Stimulated activated CD8-positive, alpha-beta memory T cell treated with anti-CD3 and anti-CD28 coated beads, Interleukin-4, amount 100 ng/mL, for 1 hour (primary cell): ENCODE measurements around the gene PDZD7.
"Not testable (repeated sequence)": the region's sequence is repeated elsewhere in the genome, so short reads cannot be mapped to it uniquely, and the experiment has no call there.

Source experiments
- DNase-seq, 2 donors: peaks; one replicate each; pipeline ENCODE4 v3.0.0-alpha.2; 2020; ENCODE audit warnings: low read depth in 2 of 2, low spot score in 1 of 2

Gene PDZD7

DNA sequence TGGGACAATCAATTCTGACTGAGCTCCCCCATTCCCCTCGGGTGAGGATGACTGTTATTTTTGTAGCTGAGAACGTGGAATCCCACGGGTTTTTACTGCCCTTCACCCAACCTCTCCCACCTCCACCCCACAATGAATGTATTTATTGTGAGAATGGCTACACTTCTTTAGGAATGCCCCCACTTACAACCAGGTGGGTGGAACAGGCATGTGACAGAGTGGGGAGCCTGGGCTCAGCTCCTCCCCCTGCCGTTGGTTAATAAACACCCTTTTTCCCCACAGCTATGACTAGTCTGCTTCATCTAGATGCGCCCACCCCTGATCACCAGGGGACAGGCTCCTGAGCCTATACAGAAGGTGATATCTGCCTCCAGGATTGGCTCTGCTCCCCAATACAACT lies 45.6 kb downstream of the PDZD7 start:
- DNase-seq, result no peak

DNA sequence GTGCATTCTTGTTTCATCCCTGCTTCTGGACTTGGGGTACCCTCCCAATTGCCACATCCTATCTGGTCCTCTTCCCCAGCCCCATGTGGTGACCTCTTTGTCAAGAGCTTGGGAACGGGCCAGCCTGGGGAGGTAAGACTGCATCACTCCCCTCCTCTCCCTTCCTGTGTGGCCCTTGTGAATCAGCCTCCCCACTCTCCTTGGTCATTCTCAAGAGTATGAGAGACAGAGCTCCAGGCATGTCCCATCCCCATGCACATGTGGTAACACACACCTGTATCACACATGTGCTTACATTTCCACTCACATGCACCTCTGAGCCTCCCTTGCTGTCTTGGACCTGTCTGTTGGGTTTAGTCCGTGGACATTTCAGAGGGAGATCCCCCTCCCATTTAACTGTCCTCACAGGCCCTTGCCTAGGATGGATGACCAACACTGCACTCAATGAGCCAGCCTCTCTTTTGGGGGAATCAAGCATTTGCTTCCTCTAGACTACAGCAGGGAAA lies 46.2 kb downstream of the PDZD7 start:
- no peak for DNase-seq

DNA sequence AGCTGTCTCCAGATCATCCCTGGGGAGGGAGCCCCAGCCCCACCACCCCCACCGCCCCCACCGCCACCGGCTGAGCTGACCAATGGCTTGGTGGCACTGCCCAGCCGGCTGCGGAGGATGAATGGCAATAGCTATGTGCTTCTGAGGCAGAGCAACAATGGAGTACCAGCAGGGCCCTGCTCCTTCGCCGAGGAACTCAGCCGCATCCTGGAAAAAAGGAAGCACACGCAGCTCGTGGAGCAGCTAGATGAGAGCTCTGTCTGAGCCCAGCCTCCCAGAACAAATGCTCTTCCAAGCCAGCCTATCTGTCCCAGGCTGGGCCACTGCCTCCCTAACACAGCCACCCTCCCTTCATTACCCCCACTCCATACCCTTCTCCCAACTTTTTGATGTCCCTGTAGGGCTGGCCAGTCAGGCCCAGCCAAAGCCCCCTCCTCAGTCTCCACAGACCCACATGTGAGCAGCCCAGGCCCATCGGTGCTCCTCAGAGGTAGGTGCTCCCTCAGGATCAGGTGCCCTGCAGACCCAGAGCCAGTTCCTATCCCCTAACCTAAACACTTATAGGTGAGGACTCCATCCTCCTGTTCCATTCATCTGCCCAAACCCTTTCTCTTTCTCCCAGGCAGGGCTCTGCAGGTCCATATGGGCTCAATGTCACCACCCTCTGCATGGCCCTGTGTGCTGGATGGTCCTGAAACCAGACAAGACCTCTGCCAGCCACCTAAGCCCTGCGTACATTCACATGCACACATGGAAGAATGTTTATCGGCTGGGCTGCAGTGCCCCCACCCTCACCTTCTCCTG lies 46.9 kb downstream of the PDZD7 start:
- DNase-seq, result no peak

DNA sequence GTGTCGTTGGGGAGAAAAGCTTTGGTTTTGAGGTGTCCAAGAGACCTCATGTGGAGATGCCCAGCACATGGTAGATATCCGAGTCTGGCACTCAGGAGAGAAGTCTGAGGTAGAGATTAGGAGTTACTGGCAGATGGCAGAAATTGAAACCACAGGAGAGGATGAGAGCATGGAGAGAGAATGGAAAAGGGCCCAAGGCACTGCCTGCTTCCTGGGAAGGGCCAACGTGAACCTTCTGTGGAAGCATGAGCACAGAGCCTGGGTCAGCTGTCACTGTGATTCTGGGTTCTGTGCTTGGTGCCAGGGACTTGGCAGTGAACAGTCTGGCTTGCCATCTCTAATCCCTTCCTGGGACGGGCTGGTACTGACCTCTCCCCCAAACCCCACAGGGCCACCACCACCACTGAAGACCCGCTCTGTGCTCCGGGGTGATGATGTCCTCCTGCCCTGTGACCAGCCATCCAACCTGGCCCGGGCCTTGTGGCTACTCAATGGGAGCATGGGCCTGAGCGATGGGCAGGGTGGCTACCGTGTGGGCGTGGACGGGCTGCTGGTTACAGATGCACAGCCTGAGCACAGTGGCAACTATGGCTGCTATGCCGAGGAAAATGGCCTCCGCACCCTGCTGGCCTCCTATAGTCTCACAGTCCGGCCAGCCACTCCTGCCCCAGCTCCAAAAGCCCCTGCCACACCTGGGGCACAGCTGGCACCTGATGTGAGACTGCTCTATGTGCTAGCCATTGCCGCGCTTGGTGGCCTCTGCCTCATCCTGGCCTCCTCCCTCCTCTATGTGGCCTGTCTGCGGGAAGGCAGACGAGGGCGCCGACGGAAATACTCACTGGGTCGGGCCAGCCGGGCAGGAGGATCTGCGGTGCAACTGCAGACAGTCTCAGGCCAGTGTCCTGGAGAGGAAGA lies 47.8 kb downstream of the PDZD7 start:
- DNase-seq, result no peak

DNA sequence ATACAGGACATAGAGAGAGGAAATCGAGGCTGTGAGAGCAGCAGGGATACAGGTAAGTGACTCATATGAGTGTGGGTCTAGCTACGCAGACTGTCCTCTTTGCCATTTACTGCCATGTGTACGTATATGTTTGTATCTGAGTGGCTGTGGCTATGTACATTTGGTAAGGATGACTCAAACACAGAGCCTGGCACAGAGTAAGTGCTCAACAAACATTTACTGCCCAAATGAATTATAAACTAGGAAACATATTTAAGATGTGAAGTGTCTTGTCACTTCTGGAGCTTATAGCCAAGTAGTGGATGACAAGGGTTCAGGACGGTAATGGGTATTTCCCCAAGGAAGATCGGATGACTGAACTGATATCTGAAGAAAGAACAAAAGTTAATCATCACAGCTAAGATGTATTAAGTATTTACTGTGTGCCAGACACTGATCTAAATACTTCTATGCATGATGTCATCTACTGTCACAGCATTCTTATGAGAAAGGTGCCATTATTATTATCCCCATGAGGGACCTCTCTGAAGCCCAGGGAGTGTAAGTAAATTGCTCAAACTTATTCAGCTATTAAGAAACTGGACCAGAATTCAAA lies 49.7 kb downstream of the PDZD7 start:
- no peak for DNase-seq

DNA sequence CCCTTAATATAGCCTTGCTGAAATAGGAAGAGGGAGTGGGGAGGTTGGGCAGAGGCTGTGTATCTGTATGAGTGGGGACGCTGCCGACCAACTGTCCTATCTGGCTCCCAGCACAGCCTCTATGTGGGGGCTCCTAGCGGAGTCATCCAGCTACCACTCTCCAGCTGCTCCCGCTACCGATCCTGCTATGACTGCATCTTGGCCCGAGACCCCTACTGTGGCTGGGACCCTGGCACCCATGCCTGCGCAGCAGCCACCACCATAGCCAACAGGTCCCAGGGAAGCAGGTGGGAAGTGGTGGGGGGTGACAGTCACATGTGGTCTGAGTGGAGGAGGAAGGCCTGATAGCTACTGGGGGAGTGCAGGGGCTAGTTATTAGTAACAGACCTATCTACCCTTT lies 50.2 kb downstream of the PDZD7 start:
- no peak for DNase-seq

DNA sequence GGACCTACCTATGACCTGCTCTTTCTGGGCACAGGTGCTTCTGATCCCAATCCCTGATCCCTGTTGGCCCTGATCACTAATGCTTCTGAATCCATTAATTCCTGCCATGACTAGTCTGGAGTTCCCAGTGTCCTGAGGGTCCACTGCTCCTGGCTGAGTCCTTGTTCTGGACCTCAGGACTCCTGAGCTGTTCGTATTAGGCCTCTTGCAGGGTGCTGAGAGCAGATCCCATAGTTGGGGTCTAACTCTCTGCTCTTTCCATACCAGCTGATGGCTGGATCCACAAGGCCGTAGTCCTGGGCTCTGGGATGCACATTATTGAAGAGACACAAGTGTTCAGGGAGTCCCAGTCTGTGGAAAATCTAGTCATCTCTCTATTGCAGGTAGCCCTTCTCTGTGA lies 50.6 kb downstream of the PDZD7 start:
- DNase-seq, result no peak

DNA sequence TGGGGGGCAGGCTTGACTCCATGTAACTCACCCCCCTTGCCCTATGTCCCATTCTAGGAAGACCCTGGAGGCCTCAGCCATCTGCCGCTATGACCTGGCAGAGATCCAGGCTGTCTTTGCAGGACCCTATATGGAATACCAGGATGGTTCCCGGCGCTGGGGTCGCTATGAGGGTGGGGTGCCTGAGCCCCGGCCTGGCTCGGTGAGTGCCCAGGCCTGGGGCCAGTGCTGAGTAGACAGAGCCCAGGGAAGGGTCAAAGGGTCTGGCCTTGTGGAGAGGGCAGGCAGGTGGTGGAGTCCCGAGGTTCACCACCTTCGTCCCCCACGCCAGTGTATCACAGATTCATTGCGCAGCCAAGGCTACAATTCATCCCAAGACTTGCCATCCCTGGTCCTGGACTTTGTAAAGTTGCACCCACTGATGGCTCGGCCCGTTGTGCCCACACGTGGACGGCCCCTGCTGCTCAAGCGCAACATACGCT lies 51.1 kb downstream of the PDZD7 start:
- DNase-seq, result no peak

DNA sequence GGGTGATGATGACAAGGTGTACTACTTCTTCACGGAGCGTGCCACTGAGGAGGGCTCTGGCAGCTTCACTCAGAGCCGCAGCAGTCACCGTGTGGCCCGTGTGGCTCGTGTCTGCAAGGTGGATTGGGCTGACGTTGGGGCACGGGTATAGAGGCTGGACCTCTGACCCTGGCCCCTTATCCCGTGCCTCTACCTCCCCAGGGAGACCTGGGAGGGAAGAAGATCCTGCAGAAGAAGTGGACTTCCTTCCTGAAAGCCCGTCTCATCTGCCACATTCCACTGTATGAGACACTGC lies 52.1 kb downstream of the PDZD7 start:
- DNase-seq, result no peak

DNA sequence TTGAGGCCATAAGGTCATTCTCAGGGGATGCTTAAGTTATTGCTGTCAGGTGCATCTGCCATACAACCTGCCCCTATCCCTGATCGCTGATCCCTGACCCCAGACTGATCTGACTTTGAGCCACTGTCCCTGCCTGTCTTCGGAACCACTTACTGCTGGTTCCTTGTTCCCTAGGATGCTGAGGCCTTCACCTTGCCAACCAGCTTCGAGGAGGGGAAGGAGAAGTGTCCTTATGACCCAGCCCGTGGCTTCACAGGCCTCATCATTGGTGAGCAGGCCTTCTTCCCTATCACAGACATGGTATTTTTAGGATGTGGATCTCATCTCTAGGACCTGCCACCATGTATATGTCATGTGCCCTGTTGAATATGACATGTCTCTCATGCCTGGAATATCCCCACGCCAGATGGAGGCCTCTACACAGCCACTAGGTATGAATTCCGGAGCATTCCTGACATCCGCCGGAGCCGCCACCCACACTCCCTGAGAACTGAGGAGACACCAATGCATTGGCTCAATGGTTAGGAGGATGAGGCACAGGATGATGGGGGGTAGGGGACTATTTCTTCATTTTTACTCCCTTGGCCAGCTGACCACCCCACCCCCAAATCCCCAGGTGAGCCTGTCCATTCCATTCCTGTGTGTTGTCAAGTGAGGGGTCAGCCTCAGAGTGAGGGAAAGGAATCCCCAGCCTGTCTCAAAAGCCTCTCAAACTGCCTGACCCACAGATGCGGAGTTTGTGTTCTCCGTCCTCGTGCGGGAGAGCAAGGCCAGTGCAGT lies 52.6 kb downstream of the PDZD7 start:
- DNase-seq, result no peak

DNA sequence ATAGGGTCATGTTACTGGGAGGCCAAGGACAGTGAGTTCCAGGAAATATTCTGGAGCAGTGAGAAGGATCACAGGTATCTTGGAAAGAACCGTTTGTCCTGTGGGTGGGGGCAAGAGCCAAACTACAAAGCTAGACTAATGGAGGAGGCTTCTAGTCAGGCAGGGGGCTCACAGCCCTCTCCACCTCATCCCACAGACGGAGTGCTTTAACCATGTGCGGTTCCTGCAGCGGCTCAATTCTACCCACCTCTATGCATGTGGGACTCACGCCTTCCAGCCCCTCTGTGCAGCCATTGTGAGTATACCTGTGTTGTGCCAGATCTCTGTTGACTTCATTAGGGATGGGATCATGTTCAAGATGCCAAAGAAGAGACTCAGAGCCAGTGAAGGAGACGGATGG lies 53.5 kb downstream of the PDZD7 start:
- no peak for DNase-seq

DNA sequence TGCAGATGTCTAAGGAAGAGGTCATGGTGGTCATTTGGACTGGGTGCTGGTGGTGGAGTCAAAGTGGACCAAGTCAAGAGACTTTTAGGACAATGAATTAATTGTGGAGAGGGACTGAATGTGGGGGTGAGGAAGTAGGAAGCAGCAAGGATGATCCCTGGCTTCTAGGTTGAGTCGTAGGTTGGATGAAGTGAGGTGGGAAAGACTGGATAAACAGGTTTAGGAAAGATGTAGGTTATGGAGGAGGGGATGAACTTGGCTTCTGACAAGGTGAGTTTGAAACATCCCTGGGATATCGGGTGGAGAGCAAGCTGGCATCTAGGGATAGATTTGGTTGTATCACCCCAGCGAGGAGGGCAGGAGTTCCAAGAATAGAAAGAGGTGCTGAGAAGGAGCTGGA lies 54.0 kb downstream of the PDZD7 start:
- DNase-seq, result no peak

DNA sequence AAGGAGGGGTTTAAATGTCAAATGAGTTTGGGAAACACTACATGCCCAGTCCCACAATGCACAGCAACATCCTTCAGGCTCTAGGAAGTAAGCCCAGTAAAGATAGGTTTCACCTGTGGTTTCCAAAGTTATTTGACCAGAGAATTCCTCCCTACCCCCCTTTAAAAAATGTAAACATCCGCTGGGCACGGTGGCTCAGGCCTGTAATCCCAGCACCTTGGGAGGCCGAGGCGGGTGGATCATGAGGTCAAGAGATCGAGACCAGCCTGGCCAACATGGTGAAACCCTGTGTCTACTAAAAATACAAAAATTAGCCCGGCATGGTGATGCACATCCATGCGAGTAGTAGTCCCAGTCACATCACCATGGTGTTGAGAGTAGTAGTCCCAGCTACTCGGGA lies 55.5 kb downstream of the PDZD7 start:
- not testable (repeated sequence) for DNase-seq

DNA sequence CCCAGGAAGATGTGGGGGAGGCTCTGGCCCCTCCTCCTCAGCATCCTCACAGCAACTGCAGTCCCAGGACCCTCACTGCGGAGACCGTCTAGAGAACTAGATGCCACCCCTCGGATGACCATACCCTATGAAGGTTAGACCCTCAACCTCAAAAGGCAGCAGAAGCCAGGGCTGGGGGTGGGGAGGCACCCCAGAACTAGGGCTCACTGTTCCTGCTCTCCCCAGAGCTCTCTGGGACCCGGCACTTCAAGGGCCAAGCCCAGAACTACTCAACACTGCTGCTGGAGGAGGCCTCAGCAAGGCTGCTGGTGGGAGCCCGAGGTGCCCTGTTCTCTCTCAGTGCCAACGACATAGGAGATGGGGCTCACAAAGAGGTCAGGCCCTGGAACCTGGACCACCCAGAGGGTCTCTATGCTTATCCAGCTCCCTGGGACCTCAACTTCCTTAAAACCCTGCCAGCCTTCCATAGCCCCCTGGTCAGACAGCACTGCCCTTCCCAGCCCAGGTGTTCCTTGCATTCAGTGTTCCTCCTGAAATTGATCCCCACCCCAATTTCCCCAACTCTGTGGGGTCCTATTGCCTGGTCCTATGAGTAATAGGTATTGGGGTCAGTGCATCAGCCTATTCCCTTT lies 57.9 kb downstream of the PDZD7 start:
- DNase-seq, result no peak

DNA sequence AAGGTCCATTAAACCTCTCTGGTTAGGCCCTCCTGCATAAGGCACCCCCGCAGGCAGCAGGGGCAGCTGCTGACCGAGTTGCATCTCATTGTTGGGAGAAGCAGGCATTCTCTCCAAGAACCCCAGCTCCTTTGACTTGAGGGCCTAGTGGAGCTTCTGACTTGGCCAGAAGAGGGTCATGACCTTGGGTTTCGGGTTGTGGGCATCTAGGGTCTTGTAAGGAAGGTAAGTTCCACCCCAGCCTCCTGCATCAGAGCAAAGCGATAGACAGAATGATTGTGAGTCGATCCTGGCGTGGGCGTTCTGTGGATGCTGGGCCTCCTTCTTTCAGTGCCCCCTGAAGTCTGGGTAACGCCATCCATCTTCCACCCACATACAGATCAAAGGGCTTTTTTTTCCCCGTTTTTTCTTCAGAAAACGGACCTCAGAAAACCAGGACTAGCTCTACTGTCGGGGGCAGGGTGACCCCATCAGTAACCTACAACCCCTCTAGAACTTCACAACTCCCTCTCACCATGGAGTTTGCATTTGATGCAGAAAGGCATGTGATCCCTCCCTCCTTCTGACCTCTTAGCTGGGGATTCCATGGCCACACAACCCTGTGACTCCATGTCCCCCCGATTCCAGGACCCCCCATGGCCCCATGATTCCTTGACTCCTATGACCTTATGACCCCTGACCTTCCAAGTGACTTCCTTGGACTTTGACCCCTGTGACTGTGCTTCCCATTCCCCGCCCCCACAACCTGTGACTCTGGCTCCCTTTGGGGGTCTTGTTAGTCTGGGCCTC lies 58.6 kb downstream of the PDZD7 start:
- no peak for DNase-seq

DNA sequence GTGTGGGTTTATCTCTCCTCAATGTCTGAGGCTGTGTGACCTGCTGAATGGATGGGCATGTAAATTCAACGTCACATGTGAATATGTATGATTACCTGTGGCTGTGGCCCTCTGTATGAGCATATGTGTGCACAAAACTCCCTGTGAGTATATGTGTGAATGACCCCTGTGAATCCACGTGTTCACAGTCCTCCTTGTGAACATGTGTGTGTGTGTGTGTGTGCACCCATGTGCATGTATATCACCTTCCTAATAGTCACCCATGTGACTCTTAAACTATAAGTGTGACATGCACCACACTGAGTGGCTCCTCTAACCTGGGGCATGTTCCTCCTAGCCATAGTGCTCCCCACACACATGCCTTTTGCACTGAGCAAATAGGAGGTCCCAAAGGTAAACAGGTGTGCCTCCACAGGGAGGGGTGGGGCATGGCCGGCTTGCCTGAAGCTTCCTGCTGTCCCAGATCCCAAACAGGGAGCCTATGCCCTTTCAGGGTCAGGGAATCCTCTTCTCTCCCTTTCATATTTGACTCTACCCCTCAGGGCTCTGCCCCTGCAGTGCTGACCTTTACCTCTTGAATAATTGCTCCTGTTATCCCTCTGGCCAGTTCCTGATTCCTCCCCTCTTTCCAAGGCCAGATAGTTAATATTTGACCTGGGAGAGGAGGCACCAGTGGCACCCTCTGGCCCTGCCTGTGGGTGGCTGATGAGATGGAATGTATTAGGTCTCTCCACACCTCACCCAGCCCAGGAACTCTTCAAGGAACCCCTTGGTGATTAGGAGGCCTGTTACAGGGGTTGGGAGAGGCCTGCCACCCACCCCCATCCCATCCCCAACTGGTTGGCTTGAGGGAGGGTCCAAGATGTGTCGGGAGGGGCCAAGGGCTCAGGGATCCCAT lies 59.8 kb downstream of the PDZD7 start:
- DNase-seq, result no peak

DNA sequence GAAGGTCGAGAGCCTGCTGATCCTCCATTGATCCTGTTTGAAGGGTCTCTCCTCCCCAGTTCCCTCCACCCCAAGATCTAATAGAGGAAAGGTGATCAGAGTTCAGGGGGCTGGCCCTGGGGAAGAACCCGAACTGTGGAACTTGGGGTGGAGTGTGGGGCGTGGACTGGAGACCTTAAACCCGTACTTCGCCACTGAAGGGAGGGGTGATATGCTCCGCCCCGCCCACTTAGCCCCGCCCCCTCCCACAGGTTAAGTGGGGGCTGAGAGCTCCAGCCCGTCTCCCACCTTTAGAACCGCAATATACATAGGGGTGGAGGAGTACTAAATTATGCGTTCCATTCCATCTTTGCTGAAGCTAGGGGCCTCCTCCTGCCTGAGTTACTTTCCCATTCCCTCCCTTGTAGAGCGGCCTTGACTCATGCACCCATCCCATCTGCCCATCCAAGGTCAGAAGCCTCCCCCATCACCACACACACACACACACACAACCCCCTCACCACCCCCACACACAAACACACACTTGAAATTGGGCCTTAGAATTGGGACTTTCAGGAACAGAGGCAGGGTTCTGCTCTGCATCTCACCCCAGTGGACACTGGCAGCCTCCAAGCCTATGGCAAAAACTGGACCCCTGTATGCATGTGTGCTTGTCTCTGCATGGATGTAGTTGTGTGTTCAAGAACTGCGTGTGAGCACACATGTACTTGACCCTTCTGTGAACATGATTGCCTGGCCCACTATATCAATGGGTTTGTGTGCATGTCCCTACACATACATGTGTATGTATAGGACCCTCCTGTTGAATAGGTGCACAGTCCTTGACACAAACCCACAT lies 60.6 kb downstream of the PDZD7 start:
- peak in 1 of 2 donors; percentile 15 for DNase-seq
